Stimulated activated CD8-positive, alpha-beta memory T cell treated with anti-CD3 and anti-CD28 coated beads, Interleukin-12 subunit alpha, Interleukin-12 subunit beta, amount 100 ng/mL, for 24 hours (primary cell): ENCODE measurements around the gene ZFYVE9.

Experiments used
- DNase-seq: peaks from one replicate; pipeline ENCODE4 v3.0.0-alpha.2; 2020; ENCODE audit errors: extremely low read depth

Gene ZFYVE9

DNA sequence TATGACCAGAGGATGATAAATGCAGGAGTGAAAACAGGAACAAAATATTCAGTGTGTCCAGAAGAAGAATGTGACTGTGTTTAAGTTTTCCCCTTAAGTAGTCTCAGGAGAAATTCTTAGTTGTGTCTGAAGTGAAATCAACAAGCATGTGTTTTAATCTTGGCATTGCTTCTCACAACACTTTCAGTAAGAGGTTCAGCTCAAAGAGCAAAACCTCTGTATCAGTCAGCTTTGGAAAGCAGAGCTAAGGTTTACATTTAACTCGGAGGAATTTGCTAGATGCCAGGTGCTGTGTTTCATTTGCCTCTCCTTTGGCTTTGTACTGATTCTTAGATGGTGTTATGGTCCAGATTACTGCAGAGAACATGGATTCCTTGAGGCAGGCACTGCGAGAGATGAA lies 195.6 kb downstream of the ZFYVE9 start:
- DNase-seq = no peak

GRCh38 chr1:52341655-52342260 lies 199.9 kb downstream of the ZFYVE9 start:
- no peak for DNase-seq

DNA sequence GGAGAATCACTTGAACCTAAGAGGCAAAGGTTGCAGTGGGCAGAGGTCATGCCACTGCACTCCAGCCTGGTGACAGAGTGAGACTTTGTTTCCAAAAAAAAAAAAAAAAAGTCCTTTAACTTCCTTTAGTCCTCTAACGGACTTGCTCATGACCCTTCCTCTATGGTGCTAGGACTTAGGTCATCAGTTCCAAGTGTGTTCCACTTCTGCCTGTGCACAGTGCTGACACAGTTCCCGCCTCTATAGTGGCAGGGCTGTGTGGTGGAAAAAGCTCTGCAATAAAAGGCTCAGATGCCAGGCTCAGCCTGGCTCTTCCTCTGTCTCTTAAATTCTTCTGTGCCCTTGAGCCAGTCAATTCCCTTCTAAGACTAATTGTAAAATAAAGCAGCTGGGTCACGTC lies 202.1 kb downstream of the ZFYVE9 start:
- DNase-seq = no peak

DNA sequence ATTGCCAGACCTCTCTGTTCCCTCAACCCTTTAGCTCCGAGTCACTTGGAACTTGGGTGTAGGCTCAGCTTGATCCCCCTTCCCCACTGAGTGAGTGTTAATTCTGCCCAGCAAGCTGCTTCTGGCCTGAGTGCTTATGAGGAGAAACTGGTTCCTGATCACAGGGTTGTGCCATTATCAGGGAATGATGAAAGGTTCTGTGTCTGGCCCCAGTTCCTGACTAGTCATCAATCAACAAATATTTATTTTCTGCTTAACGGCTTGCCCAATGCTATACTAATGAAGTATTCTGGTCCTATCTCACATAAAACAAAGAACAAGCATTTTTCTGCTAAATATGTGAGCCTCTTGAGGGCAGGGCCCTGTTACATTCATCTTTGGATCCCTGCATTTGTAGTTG lies 203.4 kb downstream of the ZFYVE9 start:
- no peak for DNase-seq

DNA sequence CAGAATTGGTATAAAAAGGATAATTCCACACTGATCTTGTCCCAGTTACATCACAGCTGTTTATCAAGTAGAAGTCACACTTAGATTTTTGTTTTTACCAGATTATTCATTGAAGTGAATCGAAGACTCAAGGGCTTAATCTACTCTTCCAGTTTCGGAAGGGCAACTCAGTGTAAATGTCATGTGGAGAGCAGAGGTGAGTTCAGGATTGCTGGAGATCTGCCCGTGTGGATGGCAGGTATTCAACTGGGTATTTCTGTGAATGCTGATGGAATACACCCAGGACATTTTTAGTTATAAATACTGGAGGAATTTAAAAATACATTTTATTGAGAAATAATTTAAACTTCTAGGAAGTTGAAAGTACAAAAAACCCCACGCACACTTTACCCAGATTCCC lies 204.8 kb downstream of the ZFYVE9 start:
- no peak for DNase-seq

DNA sequence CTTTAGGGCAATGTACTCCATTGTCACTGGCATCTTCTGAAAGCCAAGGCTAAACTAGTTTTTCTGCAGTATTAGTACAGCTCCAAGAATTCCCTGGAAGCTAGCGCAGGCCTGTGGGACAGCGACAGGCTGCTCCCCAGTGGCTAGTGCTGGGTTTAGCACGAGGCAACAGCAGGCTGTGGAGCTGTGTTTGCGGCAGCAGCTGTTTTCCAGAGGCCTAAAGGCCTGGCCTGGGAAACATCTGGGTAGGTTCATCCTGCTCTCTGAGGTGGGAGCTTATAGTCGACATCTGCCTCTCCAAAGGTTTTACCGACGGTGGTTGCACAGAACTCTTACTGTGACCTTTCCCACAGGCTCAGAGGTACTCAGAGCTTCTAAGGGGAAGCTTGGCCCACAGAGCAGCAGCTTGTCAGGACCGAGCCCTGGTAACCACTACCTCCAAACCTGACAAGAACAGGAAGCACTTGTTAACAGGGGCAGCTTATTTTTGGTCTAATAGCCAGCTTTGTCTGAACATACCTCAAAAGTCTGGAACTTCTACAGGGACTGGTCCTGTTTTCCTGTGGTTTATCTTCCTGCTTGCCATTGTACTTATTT lies 206.9 kb downstream of the ZFYVE9 start:
- no peak for DNase-seq

- DNase-seq = no peak
These were observed 210.8 kb downstream of the ZFYVE9 start for GRCh38 chr1:52352690-52353089.

DNA sequence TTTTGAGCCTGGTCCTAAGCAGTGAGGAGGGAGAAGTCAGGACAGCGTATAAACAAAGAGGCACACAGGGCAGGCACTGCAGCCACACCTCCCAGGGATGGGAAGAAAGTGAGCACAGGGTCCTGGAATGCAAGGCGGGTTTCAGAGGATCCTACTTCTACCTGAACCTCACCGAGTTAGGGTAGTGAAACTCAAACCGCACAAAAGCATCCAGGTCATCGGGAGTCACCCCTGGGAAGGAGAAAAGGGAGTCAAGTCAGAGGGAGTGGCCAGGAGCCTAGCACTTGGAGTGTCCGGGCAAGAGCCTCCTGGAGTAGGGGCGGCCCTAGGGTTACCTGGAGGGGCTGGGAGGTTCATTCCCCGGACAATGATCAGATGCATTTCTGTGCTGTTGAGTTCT lies 213.5 kb downstream of the ZFYVE9 start:
- DNase-seq = no peak

GRCh38 chr1:52355847-52356505 lies 214.1 kb downstream of the ZFYVE9 start:
- no peak for DNase-seq

- no peak for DNase-seq
These were observed 215.0 kb downstream of the ZFYVE9 start for GRCh38 chr1:52356818-52357355.

DNA sequence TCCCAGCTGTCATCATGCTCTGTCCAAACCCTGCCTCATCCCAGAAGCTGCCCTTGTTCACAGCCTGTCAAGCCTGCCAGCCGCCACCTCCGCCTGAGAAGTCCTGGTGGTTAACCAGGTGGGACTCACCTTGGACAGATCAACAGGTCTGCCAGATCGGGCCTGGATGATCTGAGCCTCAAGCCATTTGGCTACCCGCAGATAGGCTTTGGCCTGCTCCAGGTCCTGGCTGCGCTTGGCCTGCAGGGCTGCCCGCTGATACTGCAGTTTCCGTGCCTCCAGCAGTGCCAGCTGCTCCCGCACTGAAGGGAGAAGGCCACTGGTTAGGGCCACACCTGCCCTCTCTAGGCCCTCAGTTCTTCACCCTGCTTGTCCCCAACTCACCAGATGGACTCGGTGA lies 215.5 kb downstream of the ZFYVE9 start:
- DNase-seq = no peak

DNA sequence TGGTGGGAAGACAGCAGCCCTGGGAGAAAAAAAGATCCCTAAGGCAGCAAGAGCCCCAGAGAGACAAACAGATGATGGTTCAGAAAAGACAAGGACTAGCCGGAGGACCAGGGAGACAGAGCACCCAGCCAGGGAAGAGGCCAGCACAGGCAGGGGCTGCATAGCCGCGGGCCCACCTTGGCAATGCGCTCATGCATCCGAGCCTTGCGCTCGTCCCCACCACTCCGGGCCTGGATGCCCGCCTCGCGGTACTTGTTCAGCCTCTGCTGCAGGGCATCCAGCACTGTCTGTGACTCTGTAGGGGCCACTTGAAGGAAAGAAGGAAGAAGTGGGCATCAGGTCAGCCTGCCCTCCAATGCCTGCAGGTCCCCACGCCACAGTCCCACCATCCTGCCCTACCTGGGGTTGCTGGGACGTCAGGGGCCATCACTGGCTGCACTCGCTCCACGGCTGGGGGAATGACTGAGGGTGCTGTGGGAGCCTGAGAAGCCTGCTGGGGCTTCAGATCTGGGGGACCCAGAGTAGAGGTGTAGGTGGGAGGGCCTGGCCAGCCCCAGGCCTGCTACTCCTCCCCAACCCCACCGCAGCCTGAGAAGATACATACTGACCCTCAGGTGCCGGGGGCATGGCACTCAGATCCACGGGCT lies 217.1 kb downstream of the ZFYVE9 start:
- DNase-seq = no peak

DNA sequence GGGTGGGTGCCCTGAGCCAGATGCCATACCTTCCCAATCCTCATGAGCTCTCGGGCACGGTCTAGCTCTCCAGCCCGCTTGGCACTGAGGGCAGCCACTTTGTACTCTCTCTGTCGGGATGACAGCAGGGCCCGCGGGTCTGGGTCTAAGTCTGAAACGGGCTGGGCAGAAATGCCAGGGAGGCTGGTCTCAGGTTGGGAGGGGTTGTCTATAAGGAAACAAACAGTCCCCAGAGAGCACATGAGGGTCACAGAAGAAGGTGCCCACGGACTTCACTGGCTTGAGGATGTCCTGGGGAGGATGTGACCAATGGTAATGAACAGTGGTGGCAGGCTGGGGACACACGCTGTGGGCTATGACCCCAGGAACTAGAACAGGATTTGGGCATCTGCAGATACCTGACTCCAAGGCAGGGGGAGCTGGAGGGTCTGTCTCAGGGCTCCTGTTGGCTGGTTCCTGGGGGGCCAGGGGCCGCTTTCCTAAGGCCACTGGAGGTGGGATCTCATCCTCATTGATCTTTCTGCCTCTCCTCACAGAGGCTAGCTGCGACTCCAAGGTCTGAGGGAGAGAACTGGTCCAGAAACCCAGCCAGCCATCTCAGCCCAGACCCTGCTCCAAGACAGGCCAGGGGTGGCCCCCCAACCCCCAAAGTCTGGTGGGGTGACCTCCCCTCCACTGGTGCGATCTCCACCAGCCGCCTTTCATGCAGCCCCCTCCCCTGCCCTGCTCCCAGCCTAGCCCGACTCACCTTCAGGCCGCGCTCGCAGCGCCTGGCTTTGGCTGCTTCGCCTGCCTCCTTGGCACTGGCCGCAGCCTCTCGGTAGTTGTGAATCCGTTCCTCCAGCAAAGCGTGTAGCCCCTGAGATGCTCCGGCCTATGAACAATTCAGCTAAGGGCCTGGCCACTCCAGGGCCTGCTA lies 218.0 kb downstream of the ZFYVE9 start:
- DNase-seq = no peak

GRCh38 chr1:52360595-52360968 lies 218.7 kb downstream of the ZFYVE9 start:
- no peak for DNase-seq

DNA sequence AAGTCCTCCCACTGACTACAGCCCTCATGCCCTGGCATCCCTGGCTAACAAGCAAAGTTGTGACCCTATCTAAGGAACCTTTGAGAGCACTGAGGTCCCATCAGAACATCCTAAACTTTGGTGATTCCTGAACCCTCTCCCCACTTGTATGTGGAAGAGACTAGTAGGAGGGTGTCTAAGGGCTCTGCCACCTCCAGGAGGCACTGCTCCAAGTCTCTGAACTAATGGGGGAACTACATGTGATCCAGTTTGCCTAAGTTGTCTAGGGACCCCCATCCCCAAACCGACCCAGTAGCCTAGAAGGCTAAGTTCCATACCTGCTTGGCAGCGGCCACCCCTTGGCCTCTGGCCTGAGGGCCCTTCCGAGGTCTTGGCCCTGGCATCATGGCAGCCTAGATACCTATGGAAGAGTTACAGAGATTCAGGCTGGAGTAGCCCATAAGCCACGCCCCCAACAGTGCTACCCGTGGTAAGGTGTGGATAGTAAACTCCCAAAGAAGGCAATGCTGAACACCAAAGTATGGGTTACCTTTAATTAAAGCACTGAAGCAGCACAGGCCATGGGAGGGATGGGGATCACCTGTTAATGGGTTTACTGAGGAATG lies 222.4 kb downstream of the ZFYVE9 start:
- no peak for DNase-seq

DNA sequence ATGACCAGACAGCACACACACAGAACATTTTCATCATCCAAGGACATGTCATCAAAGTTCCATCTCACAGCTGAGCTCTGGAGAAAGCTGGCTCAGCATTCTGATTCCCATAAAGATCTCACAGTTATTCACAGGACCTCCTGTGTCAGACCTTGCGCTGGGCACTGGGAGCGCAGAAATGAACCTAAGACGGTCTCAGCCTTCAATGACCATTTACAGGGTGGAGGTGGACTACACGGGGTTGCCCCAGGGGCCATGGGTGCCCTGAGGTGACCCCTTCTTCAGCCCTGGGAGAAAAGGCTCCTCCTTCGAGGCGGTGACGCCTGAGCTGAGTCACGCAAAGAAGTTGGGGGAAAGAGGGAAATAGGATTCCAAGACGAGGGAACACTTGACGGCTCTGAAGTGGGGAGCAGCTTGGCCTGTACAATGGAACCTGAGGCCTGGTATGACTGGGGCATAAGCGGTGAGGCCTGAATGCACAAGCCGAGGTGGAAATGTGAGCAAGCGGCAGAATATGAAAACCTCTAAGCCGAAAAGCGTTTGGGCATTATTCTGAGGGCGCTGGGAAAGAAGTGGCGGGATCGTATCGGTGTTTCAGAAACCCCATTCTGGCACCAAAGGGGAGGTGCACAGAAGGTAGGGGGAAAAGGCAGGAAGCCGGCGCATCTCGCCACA lies 223.3 kb downstream of the ZFYVE9 start:
- no peak for DNase-seq

DNA sequence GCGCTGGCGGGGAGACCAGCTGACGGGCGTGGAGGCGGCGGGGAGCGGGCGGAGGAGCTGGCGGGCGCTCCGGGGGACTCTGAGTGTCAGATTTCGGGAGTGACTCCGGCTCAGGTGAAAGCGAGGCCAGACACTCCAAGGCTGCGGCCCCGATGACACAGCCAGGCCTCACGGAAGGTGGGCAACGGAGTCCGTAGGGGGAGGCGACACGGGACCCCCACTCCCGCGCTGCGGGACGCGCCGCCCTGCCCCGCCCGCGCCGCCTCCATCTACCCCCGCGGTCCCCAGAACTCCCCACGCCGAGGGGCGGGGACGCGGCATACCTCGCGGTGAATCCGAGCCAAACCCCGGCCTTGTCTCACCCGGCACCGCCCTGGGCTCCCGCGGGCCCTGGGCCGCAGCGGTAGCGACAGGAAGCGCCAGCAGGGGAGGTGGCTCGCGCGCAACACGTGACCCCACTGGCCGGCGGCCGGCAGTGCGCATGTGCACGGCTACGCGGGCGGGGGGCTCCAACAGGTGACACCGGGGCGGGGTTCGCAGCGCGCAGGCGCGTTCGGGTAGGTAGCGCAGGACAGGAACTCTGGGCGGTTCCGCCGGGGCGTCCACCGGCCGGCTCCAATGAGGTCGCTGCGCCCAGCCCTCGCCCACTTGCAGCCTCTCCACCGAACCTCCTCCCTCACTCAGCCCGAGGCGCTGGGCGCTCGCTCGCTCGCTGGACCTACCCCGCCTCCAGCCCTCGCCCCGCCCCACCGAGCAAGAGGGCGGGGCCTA lies 224.0 kb downstream of the ZFYVE9 start, which contains the start of gene CC2D1B:
CC2D1B (minus strand) TSS at position 460 of the 771 bp plus-strand sequence. CDS start 1,585 bp downstream, outside the sequence.
- DNase-seq = peak; percentile 99

GRCh38 chr1:52366517-52366827 lies 224.6 kb downstream of the ZFYVE9 start:
- no peak for DNase-seq

DNA sequence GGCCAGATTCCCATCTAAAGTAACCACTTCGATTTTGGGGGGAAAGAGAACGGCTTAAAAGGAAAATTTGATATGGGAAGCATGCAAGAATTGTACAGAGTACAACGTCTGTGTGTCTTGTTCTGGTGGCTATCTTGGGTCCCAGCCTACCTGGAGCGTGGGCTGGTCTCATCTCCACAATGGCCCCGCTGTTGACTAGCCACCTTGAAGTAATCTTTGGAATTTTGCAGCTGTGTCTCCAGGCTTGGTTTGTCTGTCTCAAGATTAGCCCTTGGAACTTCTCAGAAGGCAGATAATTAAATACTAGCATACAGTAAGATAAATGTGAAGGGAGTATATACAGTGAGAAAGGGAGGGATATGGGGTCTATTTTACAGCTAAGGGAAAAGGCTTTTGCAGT lies 225.4 kb downstream of the ZFYVE9 start:
- DNase-seq = no peak
